WTC11 (cell line): Measurements from ENCODE around the gene TMC7. TPM values are rescaled to one million over a fixed set of nuclear protein-coding genes. Genes with fewer than 3 reads are reported as not detected.

ENCODE experiments used
- ATAC-seq: fragments of 200-7000 bp; cut with Tn5 transposase; 2 replicates; pipeline ENCODE4 v1.10.0; 2021; ENCODE audit warnings: mild to moderate bottlenecking, moderate library complexity
- CTCF ChIA-PET: fragments of 300-600 bp; sonication (Branson Sonifier 250); formaldehyde crosslinking; loops from one replicate; lab custom pipeline; 2021; ENCODE audit warnings: antibody characterized with exemption; lab: Charles Lee
- POLR2A ChIA-PET: fragments of 350-600 bp; sonication (Branson Sonifier 250); formaldehyde crosslinking; loops from one replicate; lab custom pipeline; 2021; ENCODE audit warnings: antibody characterized with exemption; lab: Charles Lee
- DNase-seq: peaks from one replicate; pipeline ENCODE4 v3.0.0; 2021; ENCODE audit warnings: low spot score
- H3K27ac Mint-ChIP-seq: 2 replicates; pipeline ENCODE4 v1.8.0; 2021; ENCODE audit warnings: mixed read lengths
- H3K27me3 Mint-ChIP-seq: 2 replicates; pipeline ENCODE4 v1.8.0; 2021; ENCODE audit warnings: low read depth, mild to moderate bottlenecking, moderate library complexity, mixed read lengths
- H3K36me3 Mint-ChIP-seq: 2 replicates; pipeline ENCODE4 v1.8.0; 2021; ENCODE audit warnings: mixed read lengths
- H3K4me1 Mint-ChIP-seq: 2 replicates; pipeline ENCODE4 v1.8.0; 2022; ENCODE audit warnings: mixed read lengths
- H3K4me3 Mint-ChIP-seq: 2 replicates; pipeline ENCODE4 v1.8.0; 2021; ENCODE audit warnings: mild to moderate bottlenecking, moderate library complexity, mixed read lengths
- H3K9me3 Mint-ChIP-seq: 2 replicates; pipeline ENCODE4 v1.8.0; 2021; ENCODE audit warnings: mixed read lengths
- CBFB ChIP-seq: sonication (generic); formaldehyde crosslinking; IDR thresholded peaks from 2 replicates; pipeline ENCODE4 v1.8.1; 2022; ENCODE audit warnings: mild to moderate bottlenecking, low read depth, missing genetic modification reagents
- CREB1 ChIP-seq: sonication (generic); formaldehyde crosslinking; IDR thresholded peaks from 2 replicates; pipeline ENCODE4 v1.8.0; 2023; ENCODE audit warnings: mild to moderate bottlenecking, missing genetic modification reagents
- FOXJ3 ChIP-seq: sonication (generic); formaldehyde crosslinking; IDR thresholded peaks from 2 replicates; pipeline ENCODE4 v1.9.0; 2021; ENCODE audit warnings: missing genetic modification reagents, mild to moderate bottlenecking, borderline replicate concordance
- FOXK1 ChIP-seq: sonication (generic); formaldehyde crosslinking; IDR thresholded peaks from 2 replicates; pipeline ENCODE4 v1.8.0; 2022; ENCODE audit warnings: mild to moderate bottlenecking, moderate library complexity, missing genetic modification reagents
- FOXP1 ChIP-seq: sonication (generic); formaldehyde crosslinking; IDR thresholded peaks from 2 replicates; pipeline ENCODE4 v1.8.0; 2022; ENCODE audit warnings: missing genetic modification reagents, mild to moderate bottlenecking, moderate library complexity, borderline replicate concordance
- GRHL2 ChIP-seq: fragments of 250-450 bp; sonication (Bioruptor Pico); IDR thresholded peaks from 2 replicates; pipeline ENCODE4 v1.8.0; 2022; ENCODE audit warnings: mild to moderate bottlenecking, moderate library complexity; ENCODE audit not compliant: insufficient replicate concordance, severe bottlenecking
- JUN ChIP-seq: sonication (generic); formaldehyde crosslinking; IDR thresholded peaks from 2 replicates; pipeline ENCODE4 v1.8.0; 2023; ENCODE audit warnings: mild to moderate bottlenecking, missing genetic modification reagents
- MYBL2 ChIP-seq: sonication (generic); formaldehyde crosslinking; IDR thresholded peaks from 2 replicates; pipeline ENCODE4 v1.8.1; 2023; ENCODE audit warnings: mild to moderate bottlenecking, moderate library complexity, missing genetic modification reagents
- NFATC4 ChIP-seq: fragments of 250-450 bp; sonication (Bioruptor Pico); IDR thresholded peaks from 2 replicates; pipeline ENCODE4 v1.9.0; 2021; ENCODE audit warnings: mild to moderate bottlenecking
- SMAD3 ChIP-seq: sonication (generic); formaldehyde crosslinking; IDR thresholded peaks from 2 replicates; pipeline ENCODE4 v1.8.0; 2022; ENCODE audit warnings: missing genetic modification reagents, mild to moderate bottlenecking, borderline replicate concordance
- SMAD4 ChIP-seq: sonication (generic); formaldehyde crosslinking; IDR thresholded peaks from 2 replicates; pipeline ENCODE4 v1.8.0; 2022; ENCODE audit warnings: mild to moderate bottlenecking, missing genetic modification reagents
- SP1 ChIP-seq: sonication (generic); formaldehyde crosslinking; conservative IDR thresholded peaks from 2 replicates; pipeline ENCODE4 v1.8.1; 2022; ENCODE audit warnings: missing genetic modification reagents
- ZNF121 ChIP-seq: sonication (generic); formaldehyde crosslinking; IDR thresholded peaks from 2 replicates; pipeline ENCODE4 v1.8.0; 2023; ENCODE audit warnings: missing genetic modification reagents
- ZNF416 ChIP-seq: fragments of 250-450 bp; sonication (Bioruptor Pico); IDR thresholded peaks from 2 replicates; pipeline ENCODE4 v1.9.0; 2021; ENCODE audit warnings: mild to moderate bottlenecking, inconsistent platforms
- ZNF423 ChIP-seq: fragments of 250-450 bp; sonication (Bioruptor Pico); IDR thresholded peaks from 2 replicates; pipeline ENCODE4 v2.1.2; 2022; ENCODE audit warnings: mild to moderate bottlenecking, moderate library complexity
- total RNA-seq: library from RNA; stranded (reverse); gene quantifications from 3 replicates; pipeline ENCODE4 v1.2.3, GENCODE V29; 2021
- TF ChIP-seq, protein P1 (sequence below): sonication (generic); formaldehyde crosslinking; IDR thresholded peaks from 2 replicates; pipeline ENCODE4 v1.8.1; 2023; ENCODE audit warnings: mild to moderate bottlenecking, moderate library complexity, missing genetic modification reagents
- TF ChIP-seq, protein P2 (sequence below): sonication (generic); formaldehyde crosslinking; IDR thresholded peaks from 2 replicates; pipeline ENCODE4 v1.8.1; 2022; ENCODE audit warnings: mild to moderate bottlenecking, missing genetic modification reagents, moderate library complexity, borderline replicate concordance
- TF ChIP-seq, protein P3 (sequence below): fragments of 250-450 bp; sonication (Bioruptor Pico); IDR thresholded peaks from 2 replicates; pipeline ENCODE4 v1.8.0; 2021; ENCODE audit warnings: mild to moderate bottlenecking
- TF ChIP-seq, protein P4 (sequence below): sonication (generic); formaldehyde crosslinking; IDR thresholded peaks from 2 replicates; pipeline ENCODE4 v1.8.0; 2022; ENCODE audit warnings: mild to moderate bottlenecking, missing genetic modification reagents
- TF ChIP-seq, protein P5 (sequence below): fragments of 250-450 bp; sonication (Bioruptor Pico); IDR thresholded peaks from 2 replicates; pipeline ENCODE4 v1.9.0; 2021; ENCODE audit warnings: moderate library complexity, mild to moderate bottlenecking, inconsistent platforms, borderline replicate concordance

Gene TMC7
- total RNA-seq, 1 experiment from 2014 or later: 2.5 TPM

DNA sequence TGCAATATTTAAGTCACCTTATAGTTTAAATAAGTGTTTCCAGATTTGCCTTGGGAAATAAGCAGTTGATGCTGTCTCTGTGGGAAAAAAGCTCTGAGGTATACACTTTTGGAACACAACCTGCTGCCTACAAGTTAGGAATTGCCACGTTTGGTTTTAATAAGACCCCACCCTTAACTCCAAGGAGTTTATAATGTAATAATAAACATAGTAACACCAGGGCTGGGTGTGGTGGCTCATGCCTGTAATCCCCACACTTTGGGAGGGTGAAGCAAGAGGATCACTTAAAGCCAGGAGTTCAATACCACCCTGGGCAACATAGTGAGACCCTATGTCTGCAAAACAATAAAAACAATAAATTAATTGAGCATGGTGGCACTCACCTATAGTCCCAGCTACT is 41.7 kb upstream of the TMC7 start:
- H3K4me1 Mint-ChIP-seq: peaks cover 17% of the 10 kb centered on the region
- no peaks in the 10 kb centered on the region for H3K9me3 Mint-ChIP-seq
- DNase-seq (no peak), ATAC-seq (no peak)
- H3K27ac Mint-ChIP-seq: no peak overlapping the region
- TF ChIP-seq SMAD4 (CRISPR knock-in tag) (no peak), CREB1 (CRISPR knock-in tag) (no peak), ZNF416 (CRISPR knock-in tag) (no peak), ZNF121 (CRISPR knock-in tag) (no peak), JUN (no peak), FOXJ3 (CRISPR knock-in tag) (no peak), FOXP1 (no peak), SP1 (CRISPR knock-in tag) (no peak), GRHL2 (no peak), CBFB (CRISPR knock-in tag) (no peak), ZNF423 (no peak), FOXK1 (CRISPR knock-in tag) (no peak), SMAD3 (CRISPR knock-in tag) (no peak), NFATC4 (CRISPR knock-in tag) (no peak), MYBL2 (CRISPR knock-in tag) (no peak)
- TF ChIP-seq, protein P1, sequence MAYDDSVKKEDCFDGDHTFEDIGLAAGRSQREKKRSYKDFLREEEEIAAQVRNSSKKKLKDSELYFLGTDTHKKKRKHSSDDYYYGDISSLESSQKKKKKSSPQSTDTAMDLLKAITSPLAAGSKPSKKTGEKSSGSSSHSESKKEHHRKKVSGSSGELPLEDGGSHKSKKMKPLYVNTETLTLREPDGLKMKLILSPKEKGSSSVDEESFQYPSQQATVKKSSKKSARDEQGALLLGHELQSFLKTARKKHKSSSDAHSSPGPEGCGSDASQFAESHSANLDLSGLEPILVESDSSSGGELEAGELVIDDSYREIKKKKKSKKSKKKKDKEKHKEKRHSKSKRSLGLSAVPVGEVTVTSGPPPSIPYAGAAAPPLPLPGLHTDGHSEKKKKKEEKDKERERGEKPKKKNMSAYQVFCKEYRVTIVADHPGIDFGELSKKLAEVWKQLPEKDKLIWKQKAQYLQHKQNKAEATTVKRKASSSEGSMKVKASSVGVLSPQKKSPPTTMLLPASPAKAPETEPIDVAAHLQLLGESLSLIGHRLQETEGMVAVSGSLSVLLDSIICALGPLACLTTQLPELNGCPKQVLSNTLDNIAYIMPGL (CRISPR knock-in tag): no peak
- TF ChIP-seq, protein P2, sequence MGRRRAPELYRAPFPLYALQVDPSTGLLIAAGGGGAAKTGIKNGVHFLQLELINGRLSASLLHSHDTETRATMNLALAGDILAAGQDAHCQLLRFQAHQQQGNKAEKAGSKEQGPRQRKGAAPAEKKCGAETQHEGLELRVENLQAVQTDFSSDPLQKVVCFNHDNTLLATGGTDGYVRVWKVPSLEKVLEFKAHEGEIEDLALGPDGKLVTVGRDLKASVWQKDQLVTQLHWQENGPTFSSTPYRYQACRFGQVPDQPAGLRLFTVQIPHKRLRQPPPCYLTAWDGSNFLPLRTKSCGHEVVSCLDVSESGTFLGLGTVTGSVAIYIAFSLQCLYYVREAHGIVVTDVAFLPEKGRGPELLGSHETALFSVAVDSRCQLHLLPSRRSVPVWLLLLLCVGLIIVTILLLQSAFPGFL (CRISPR knock-in tag): no peak
- POLR2A ChIA-PET: no interaction called here
- CTCF ChIA-PET: no interaction called here
- H3K27me3 Mint-ChIP-seq: no peaks in the 10 kb centered on the region; the same call in 1 of the 2 replicates
- no peaks in the 10 kb centered on the region for H3K36me3 Mint-ChIP-seq
- H3K4me3 Mint-ChIP-seq: no peak overlapping the region

DNA sequence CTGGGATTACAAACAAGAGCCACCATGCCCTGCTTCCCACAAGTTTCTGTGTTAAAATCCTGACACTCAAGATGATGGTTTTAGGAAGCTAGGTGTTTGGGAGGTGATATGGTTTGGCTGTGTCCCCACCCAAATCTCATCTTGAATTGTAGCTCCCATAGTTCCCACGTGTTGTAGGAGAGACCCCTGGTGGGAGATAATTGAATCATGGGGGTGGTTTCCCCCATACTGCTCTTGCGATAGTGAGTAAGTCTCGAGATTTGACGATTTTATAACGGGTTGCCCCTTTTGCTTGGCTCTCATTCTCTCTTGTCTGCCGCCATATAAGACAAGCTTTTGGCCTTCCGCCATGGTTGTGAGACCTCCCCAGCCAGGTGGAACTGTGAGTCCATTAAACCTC is 40.3 kb upstream of the TMC7 start:
- no peaks in the 10 kb centered on the region; the same call in 1 of the 2 replicates for H3K27me3 Mint-ChIP-seq
- POLR2A ChIA-PET: no interaction called here
- DNase-seq: no peak
- no peak for ATAC-seq
- CTCF ChIA-PET: interaction anchor here (0.6 to 0.7 kb wide), 2 partner anchors 107 to 514 kb away, joined by 4 to 5 read pairs; no protein-coding TSS in a partner anchor
- H3K4me1 Mint-ChIP-seq: peaks cover 17% of the 10 kb centered on the region
- no peak overlapping the region for H3K4me3 Mint-ChIP-seq
- H3K27ac Mint-ChIP-seq: no peak overlapping the region
- H3K9me3 Mint-ChIP-seq: no peaks in the 10 kb centered on the region
- H3K36me3 Mint-ChIP-seq: no peaks in the 10 kb centered on the region
- TF ChIP-seq, protein P3, sequence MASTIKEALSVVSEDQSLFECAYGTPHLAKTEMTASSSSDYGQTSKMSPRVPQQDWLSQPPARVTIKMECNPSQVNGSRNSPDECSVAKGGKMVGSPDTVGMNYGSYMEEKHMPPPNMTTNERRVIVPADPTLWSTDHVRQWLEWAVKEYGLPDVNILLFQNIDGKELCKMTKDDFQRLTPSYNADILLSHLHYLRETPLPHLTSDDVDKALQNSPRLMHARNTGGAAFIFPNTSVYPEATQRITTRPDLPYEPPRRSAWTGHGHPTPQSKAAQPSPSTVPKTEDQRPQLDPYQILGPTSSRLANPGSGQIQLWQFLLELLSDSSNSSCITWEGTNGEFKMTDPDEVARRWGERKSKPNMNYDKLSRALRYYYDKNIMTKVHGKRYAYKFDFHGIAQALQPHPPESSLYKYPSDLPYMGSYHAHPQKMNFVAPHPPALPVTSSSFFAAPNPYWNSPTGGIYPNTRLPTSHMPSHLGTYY (CRISPR knock-in tag): no peak
- TF ChIP-seq, protein P4, sequence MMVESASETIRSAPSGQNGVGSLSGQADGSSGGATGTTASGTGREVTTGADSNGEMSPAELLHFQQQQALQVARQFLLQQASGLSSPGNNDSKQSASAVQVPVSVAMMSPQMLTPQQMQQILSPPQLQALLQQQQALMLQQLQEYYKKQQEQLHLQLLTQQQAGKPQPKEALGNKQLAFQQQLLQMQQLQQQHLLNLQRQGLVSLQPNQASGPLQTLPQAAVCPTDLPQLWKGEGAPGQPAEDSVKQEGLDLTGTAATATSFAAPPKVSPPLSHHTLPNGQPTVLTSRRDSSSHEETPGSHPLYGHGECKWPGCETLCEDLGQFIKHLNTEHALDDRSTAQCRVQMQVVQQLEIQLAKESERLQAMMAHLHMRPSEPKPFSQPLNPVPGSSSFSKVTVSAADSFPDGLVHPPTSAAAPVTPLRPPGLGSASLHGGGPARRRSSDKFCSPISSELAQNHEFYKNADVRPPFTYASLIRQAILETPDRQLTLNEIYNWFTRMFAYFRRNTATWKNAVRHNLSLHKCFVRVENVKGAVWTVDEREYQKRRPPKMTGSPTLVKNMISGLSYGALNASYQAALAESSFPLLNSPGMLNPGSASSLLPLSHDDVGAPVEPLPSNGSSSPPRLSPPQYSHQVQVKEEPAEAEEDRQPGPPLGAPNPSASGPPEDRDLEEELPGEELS: no peak
- TF ChIP-seq, protein P5, sequence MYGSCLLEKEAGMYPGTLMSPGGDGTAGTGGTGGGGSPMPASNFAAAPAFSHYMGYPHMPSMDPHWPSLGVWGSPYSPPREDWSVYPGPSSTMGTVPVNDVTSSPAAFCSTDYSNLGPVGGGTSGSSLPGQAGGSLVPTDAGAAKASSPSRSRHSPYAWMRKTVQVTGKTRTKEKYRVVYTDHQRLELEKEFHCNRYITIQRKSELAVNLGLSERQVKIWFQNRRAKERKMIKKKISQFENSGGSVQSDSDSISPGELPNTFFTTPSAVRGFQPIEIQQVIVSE (CRISPR knock-in tag): no peak
- TF ChIP-seq CREB1 (CRISPR knock-in tag): no peak
